ENCODE data around the gene ISCA2.

Gene ISCA2

DNA sequence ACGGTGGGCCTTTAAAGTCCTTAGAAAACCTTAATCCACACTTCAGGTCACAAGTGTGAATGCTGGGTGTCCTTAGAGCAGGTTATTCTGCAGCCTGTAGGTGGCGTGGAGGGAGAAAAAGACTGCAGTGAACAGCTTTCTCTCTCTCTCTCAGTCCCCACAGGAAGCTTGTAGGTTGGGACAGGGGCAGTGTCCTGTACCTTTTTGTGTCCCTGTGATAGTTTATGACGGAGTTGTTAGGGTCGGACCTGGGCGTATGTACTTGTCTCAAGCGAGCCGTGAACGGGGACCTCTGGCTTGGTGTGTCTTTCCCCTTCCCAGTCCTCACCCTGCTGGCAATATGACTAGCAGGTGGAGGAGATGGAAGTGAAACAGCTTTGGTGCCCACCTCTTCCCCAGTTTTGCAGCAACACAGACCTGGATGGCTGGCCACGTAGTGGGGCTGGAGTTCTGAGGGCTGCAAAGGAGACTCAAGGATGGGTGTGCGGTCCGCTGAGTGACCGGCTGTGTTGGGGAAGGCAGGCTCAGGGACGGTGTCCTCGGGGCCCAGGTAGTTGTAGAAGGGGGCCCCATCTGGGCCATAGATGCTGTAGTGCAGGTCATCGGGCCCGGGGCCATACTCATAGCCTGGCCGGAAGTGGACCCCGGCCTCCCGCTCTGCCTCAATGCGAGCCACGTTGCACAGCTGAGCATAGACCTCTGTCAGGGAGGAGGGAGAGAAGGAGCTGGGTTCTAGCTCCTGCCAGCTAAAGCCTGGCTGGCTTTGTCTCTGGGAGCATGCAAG lies 8.9 kb downstream of the ISCA2 start (continued):
- TF ChIP-seq, protein P1, sequence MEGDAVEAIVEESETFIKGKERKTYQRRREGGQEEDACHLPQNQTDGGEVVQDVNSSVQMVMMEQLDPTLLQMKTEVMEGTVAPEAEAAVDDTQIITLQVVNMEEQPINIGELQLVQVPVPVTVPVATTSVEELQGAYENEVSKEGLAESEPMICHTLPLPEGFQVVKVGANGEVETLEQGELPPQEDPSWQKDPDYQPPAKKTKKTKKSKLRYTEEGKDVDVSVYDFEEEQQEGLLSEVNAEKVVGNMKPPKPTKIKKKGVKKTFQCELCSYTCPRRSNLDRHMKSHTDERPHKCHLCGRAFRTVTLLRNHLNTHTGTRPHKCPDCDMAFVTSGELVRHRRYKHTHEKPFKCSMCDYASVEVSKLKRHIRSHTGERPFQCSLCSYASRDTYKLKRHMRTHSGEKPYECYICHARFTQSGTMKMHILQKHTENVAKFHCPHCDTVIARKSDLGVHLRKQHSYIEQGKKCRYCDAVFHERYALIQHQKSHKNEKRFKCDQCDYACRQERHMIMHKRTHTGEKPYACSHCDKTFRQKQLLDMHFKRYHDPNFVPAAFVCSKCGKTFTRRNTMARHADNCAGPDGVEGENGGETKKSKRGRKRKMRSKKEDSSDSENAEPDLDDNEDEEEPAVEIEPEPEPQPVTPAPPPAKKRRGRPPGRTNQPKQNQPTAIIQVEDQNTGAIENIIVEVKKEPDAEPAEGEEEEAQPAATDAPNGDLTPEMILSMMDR (tag by site-specific recombination; IDR thresholded peaks at IDR 0.05): 0 out of 2 replicates have a peak, but pooled peaks have one; percentile 19
- no peak for TF ChIP-seq ZNF600 (tag by site-specific recombination; IDR thresholded peaks at IDR 0.05)

DNA sequence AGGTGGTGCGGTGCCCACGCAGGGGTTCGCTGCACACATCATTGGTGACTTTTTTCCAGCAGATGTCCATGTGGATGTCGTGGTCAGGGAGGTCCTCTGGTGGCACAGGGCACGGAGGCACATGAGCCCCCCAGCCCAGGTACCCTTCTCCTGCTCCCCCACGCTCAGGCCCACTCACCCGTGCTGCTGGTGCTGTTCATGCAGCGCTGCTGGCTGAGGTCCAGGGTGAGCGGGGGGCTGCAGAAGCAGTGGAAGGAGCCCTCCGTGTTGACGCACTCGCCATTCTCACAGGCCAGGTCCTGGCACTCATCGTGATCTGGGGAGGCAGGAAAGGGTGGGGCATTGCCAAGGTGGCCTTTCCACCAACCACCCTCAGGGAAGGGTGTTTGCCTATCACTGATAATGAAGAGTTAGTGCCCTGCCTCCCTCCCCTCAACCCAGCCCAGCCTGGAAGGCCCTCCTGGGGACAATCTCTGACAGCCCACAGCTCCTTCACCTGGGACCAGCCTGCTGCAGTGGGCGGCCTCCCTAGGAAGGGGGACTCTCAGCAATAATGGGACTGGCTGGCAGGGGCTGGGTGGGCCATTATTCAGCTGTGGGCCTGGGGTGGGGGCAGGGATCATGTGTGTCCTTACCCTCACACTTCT lies 9.8 kb downstream of the ISCA2 start:
- POLR2A ChIA-PET: interaction anchor here (1.5 kb wide), 1 partner anchor 10 kb away, joined by 5 read pairs; the partner anchor contains the start of genes ISCA2 and NPC2
- H3K27ac ChIP-seq (ENCODE audit: extremely low read depth, low read depth, low read length): no peak overlapping the region

DNA sequence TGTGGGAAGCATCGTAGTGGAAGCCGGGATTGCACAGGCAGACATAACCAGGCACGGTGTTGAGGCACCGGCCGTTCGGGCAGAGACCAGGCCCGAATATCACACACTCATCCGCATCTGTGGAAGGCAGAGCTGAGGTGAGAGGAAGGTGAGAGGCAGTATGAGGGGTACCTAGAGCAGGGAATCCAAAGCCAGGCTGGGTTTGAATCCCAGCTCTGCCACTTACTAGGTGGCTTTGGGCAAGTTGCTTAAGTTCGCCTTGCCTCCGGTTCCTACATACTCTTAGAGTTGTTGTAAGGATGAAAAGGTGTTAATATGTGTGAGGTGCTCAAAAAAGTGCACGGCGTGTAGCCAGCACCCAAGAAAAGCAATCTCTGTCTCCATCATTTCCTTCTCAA lies 10.4 kb downstream of the ISCA2 start:
- H3K4me3 ChIP-seq (ENCODE audit: low read depth, low read length): no peak overlapping the region
- H3K9me3 ChIP-seq (ENCODE audit: control insufficient read depth, insufficient read depth, low read depth, low read length): no peaks in the 10 kb centered on the region
- CTCF ChIA-PET: no interaction called here
- TF ChIP-seq ZFHX2 (tag by site-specific recombination; conservative IDR thresholded peaks at IDR 0.05) (no peak), ZNF10 (tag by site-specific recombination; IDR thresholded peaks at IDR 0.05) (no peak), ZNF132 (tag by site-specific recombination; IDR thresholded peaks at IDR 0.05; ENCODE audit: borderline replicate concordance) (no peak), ZNF677 (tag by site-specific recombination; IDR thresholded peaks at IDR 0.05) (no peak), ZBTB48 (tag by site-specific recombination; IDR thresholded peaks at IDR 0.05) (no peak), KLF7 (tag by site-specific recombination; IDR thresholded peaks at IDR 0.05; ENCODE audit: borderline replicate concordance) (no peak), ZNF514 (tag by site-specific recombination; IDR thresholded peaks at IDR 0.05) (no peak)
- H3K27ac ChIP-seq (ENCODE audit: extremely low read depth, low read depth, low read length): no peak overlapping the region
- POLR2A ChIA-PET: interaction anchor here (1.0 kb wide), 1 partner anchor 11 kb away, joined by 3 read pairs; the partner anchor contains the start of genes ISCA2 and NPC2
- H3K4me1 ChIP-seq (ENCODE audit: control insufficient read depth, insufficient read depth, low read length): no peaks in the 10 kb centered on the region
- H3K36me3 ChIP-seq (ENCODE audit: control insufficient read depth in 2 of 2, insufficient read depth in 1 of 2, low read length in 2 of 2): no peaks in the 10 kb centered on the region

More for the DNA sequence above, 9.8 kb downstream of the ISCA2 start:
- Histone ChIP-seq H3K9me3 (ENCODE audit: control insufficient read depth, insufficient read depth, low read depth, low read length) (no peaks in the 10 kb centered on the region), H3K36me3 (ENCODE audit: control insufficient read depth in 2 of 2, insufficient read depth in 1 of 2, low read length in 2 of 2) (no peaks in the 10 kb centered on the region), H3K4me3 (ENCODE audit: low read depth, low read length) (no peak overlapping the region), H3K4me1 (ENCODE audit: control insufficient read depth, insufficient read depth, low read length) (no peaks in the 10 kb centered on the region)
- TF ChIP-seq ZFHX2 (tag by site-specific recombination; conservative IDR thresholded peaks at IDR 0.05): 0 out of 2 replicates have a peak, but pooled peaks have one; percentile 25
- no peak for TF ChIP-seq ZNF837 (tag by site-specific recombination; IDR thresholded peaks at IDR 0.05)
- CTCF ChIA-PET: interaction anchor here (0.6 kb wide), 1 partner anchor 66 kb away, joined by 3 read pairs; no protein-coding TSS in a partner anchor

DNA sequence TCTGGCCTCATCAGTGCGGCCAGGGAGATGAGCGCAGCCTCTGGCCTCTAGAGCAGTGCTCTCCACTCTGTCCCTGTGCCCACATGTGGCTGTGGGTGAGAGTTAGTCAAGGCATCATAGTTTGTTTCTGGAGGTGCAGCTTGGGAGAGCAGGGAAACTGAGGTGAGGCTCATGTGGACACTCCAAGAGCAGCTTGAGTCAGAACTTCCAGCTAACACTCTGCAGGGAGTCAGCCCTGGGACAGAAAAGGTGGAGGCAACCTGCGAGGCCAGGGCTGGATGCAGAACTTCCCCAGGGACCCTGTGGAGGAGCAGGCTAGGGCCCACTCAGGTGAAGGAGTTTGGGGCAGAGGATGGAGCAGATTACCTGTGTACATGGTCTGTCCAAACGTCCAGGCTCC lies 10.8 kb downstream of the ISCA2 start:
- POLR2A ChIA-PET: interaction anchor here (1.0 kb wide), 1 partner anchor 11 kb away, joined by 3 read pairs; the partner anchor contains the start of genes ISCA2 and NPC2
- Histone ChIP-seq H3K36me3 (ENCODE audit: control insufficient read depth in 2 of 2, insufficient read depth in 1 of 2, low read length in 2 of 2) (no peaks in the 10 kb centered on the region), H3K4me1 (ENCODE audit: control insufficient read depth, insufficient read depth, low read length) (no peaks in the 10 kb centered on the region), H3K4me3 (ENCODE audit: low read depth, low read length) (no peak overlapping the region), H3K9me3 (ENCODE audit: control insufficient read depth, insufficient read depth, low read depth, low read length) (no peaks in the 10 kb centered on the region), H3K27ac (ENCODE audit: extremely low read depth, low read depth, low read length) (no peak overlapping the region)
- CTCF ChIA-PET: no interaction called here
- TF ChIP-seq ZNF473 (tag by site-specific recombination; IDR thresholded peaks at IDR 0.05) (no peak), MZF1 (tag by site-specific recombination; IDR thresholded peaks at IDR 0.05; ENCODE audit: borderline replicate concordance) (no peak), ZNF155 (tag by site-specific recombination; IDR thresholded peaks at IDR 0.05) (no peak), OVOL3 (tag by site-specific recombination; IDR thresholded peaks at IDR 0.05) (no peak), GLIS2 (tag by site-specific recombination; IDR thresholded peaks at IDR 0.05) (no peak)
